Fibroblast of lung (primary cell): ENCODE data around the gene EIF4B. TPM values are rescaled to one million over a fixed set of nuclear protein-coding genes. Genes with fewer than 3 reads are reported as not detected.

Source experiments
- DNase-seq, 2 donors: peaks; one replicate each; pipeline versions ENCODE4 v3.0.0 to v3.0.0-alpha.2; 2010; ENCODE audit warnings: low read depth in 2 of 2
- H2AFZ ChIP-seq: 2 replicates; pipeline ENCODE4 v1.5.1; 2012; ENCODE audit warnings: low read length, control low read depth, inconsistent platforms
- H3K27ac ChIP-seq: 2 replicates; pipeline ENCODE4 v1.5.1; 2011; ENCODE audit warnings: low read length, control low read depth; ENCODE audit not compliant: insufficient read depth
- H3K27me3 ChIP-seq: 2 replicates; pipeline ENCODE4 v1.5.1; 2011; ENCODE audit warnings: mild to moderate bottlenecking, low read length; ENCODE audit not compliant: control insufficient read depth, insufficient read depth
- H3K36me3 ChIP-seq: 2 replicates; pipeline ENCODE4 v1.5.1; 2011; ENCODE audit warnings: low read length; ENCODE audit not compliant: control insufficient read depth, insufficient read depth
- H3K4me1 ChIP-seq: 2 replicates; pipeline ENCODE4 v1.5.1; 2011; ENCODE audit warnings: low read length; ENCODE audit not compliant: control insufficient read depth, insufficient read depth; ENCODE audit errors: extremely low read depth
- H3K4me2 ChIP-seq: 2 replicates; pipeline ENCODE4 v1.5.1; 2011; ENCODE audit warnings: low read length, control low read depth; ENCODE audit not compliant: insufficient read depth; ENCODE audit errors: extremely low read depth
- H3K4me3 ChIP-seq, 4 experiments: fragments of 200-600 bp in 1 of 4; sonication (generic) in 1 of 4; replicated peaks in 1 of 4; 2 replicates each; pipeline ENCODE4 v1.5.1; 2011 to 2016; ENCODE audit warnings: low read length in 4 of 4, low read depth in 3 of 4, mild to moderate bottlenecking in 3 of 4, control low read depth in 2 of 4, inconsistent platforms in 1 of 4, mixed read lengths in 1 of 4; ENCODE audit not compliant: insufficient read depth in 1 of 4; ENCODE audit errors: control extremely low read depth in 1 of 4
- H3K79me2 ChIP-seq: 2 replicates; pipeline ENCODE4 v1.5.1; 2012; ENCODE audit warnings: mild to moderate bottlenecking, low read length, inconsistent platforms; ENCODE audit not compliant: control insufficient read depth, insufficient read depth
- H3K9ac ChIP-seq: 2 replicates; pipeline ENCODE4 v1.5.1; 2011; ENCODE audit warnings: mild to moderate bottlenecking, low read length, control low read depth; ENCODE audit not compliant: insufficient read depth
- H3K9me3 ChIP-seq: 2 replicates; pipeline ENCODE4 v1.5.1; 2012; ENCODE audit warnings: low read depth, low read length; ENCODE audit not compliant: control insufficient read depth, insufficient read depth
- H4K20me1 ChIP-seq: 2 replicates; pipeline ENCODE4 v1.5.1; 2011; ENCODE audit warnings: low read length; ENCODE audit not compliant: control insufficient read depth, insufficient read depth; ENCODE audit errors: extremely low read depth
- CTCF ChIP-seq, 2 donors: IDR thresholded peaks in 1 of 2; conservative IDR thresholded peaks in 1 of 2; 1 replicate in 1 of 2; 2 replicates in 1 of 2; pipeline ENCODE4 v1.5.1; 2011 to 2012; ENCODE audit warnings: low read length in 2 of 2, control low read depth in 1 of 2, inconsistent platforms in 1 of 2, low read depth in 1 of 2, mild to moderate bottlenecking in 1 of 2
- EZH2 ChIP-seq: IDR thresholded peaks from 2 replicates; pipeline ENCODE4 v1.5.1; 2012; ENCODE audit warnings: low read length, control low read depth, mild to moderate bottlenecking; ENCODE audit errors: missing control alignments
- polyA plus RNA-seq, 2 donors: library from polyadenylated mRNA; depleted of rRNA in 1 of 2; stranded (reverse) in 1 of 2; unstranded in 1 of 2; fragments of >200 nt; gene quantifications; 2 replicates each; pipeline ENCODE4 v1.2.1, GENCODE V29; 2011 to 2012; ENCODE audit warnings: missing spikeins in 1 of 2
- total RNA-seq: library from RNA; depleted of rRNA; stranded (reverse); fragments of >200 nt; gene quantifications from 2 replicates; pipeline ENCODE4 v1.2.1, GENCODE V29; 2014

EIF4B gene
- total and polyA plus RNA-seq, 2 donors (not counting 1 experiment from before 2014, with no cell fraction given), result 466 to 1,180 TPM

- H3K27me3 ChIP-seq, result no peaks in the 10 kb centered on the region
These were observed 50.6 kb downstream of the EIF4B start for GRCh38 chr12:53056901-53057300.

GRCh38 chr12:53057816-53058500 lies 51.7 kb downstream of the EIF4B start:
- no peak for DNase-seq
- Histone ChIP-seq H3K27me3 (no peaks in the 10 kb centered on the region), H4K20me1 (no peaks in the 10 kb centered on the region), H3K4me2 (no peak overlapping the region), H3K36me3 (peaks cover 50% of the 10 kb centered on the region), H3K4me3 (no peak overlapping the region), H3K9me3 (no peaks in the 10 kb centered on the region), H2AFZ (no peak overlapping the region), H3K27ac (no peak overlapping the region), H3K9ac (no peak overlapping the region), H3K4me1 (peaks cover 35% of the 10 kb centered on the region), H3K79me2 (no peaks in the 10 kb centered on the region)
- TF ChIP-seq CTCF (conservative IDR thresholded peaks at IDR 0.05 in 1 of 2, IDR thresholded peaks at IDR 0.05 in 1 of 2; ENCODE audit: low read depth in 1 of 2, low read length in 2 of 2), result no peak
- TF ChIP-seq EZH2, result no peak

More at GRCh38 chr12:53056901-53057300, 50.6 kb downstream of the EIF4B start:
- Histone ChIP-seq H3K4me1 (peaks cover 33% of the 10 kb centered on the region), H3K27ac (no peak overlapping the region), H3K9ac (no peak overlapping the region), H4K20me1 (no peaks in the 10 kb centered on the region), H3K4me2 (no peak overlapping the region), H2AFZ (no peak overlapping the region), H3K4me3 (no peak overlapping the region), H3K36me3 (peaks cover 50% of the 10 kb centered on the region), H3K79me2 (peaks cover 5% of the 10 kb centered on the region), H3K9me3 (no peaks in the 10 kb centered on the region)
- DNase-seq, result no peak
- TF ChIP-seq EZH2, result no peak
- no peak for TF ChIP-seq CTCF (conservative IDR thresholded peaks at IDR 0.05 in 1 of 2, IDR thresholded peaks at IDR 0.05 in 1 of 2; ENCODE audit: low read depth in 1 of 2, low read length in 2 of 2)

- no peak for TF ChIP-seq CTCF (conservative IDR thresholded peaks at IDR 0.05 in 1 of 2, IDR thresholded peaks at IDR 0.05 in 1 of 2; ENCODE audit: low read depth in 1 of 2, low read length in 2 of 2)
- TF ChIP-seq EZH2, result no peak
- Histone ChIP-seq H3K9me3 (no peaks in the 10 kb centered on the region), H4K20me1 (no peaks in the 10 kb centered on the region), H3K79me2 (no peaks in the 10 kb centered on the region), H3K27me3 (no peaks in the 10 kb centered on the region), H3K4me1 (peaks cover 35% of the 10 kb centered on the region), H3K9ac (no peak overlapping the region), H3K4me2 (no peak overlapping the region), H3K27ac (no peak overlapping the region), H3K4me3 (no peak overlapping the region), H3K36me3 (peaks cover 54% of the 10 kb centered on the region), H2AFZ (no peak overlapping the region)
- no peak for DNase-seq
These were observed 52.6 kb downstream of the EIF4B start for GRCh38 chr12:53058674-53059433.
